SK-N-SH (cell line): ENCODE measurements around the gene RNF121. TPM values are rescaled to one million over a fixed set of nuclear protein-coding genes. Genes with fewer than 3 reads are reported as not detected.
A peak's percentile ranks its signal among the peaks of the same experiment; 100 is the strongest.

ENCODE experiments used
- CTCF ChIA-PET: fragments of 300-600, 350-600 bp; formaldehyde crosslinking; extraction: SDS; loops from one replicate; lab custom pipeline; 2021; lab: Yijun Ruan, JAX
- POLR2A ChIA-PET: fragments of 350-600 bp; sonication (Branson Sonifier 250); formaldehyde crosslinking; extraction: SDS; loops from one replicate; lab custom pipeline; 2020; ENCODE audit warnings: antibody characterized with exemption, inconsistent platforms; lab: Yijun Ruan, JAX
- DNase-seq: peaks from one replicate; pipeline ENCODE4 v3.0.0; 2012
- H2AFZ ChIP-seq: fragments of 200-600 bp; sonication (generic); 2 replicates; pipeline ENCODE4 v1.8.1; 2016; ENCODE audit warnings: antibody characterized with exemption, mild to moderate bottlenecking, low read depth
- H3F3A ChIP-seq: fragments of 200-600 bp; sonication (generic); replicated peaks from 2 replicates; pipeline ENCODE3; 2016; ENCODE audit warnings: antibody characterized with exemption, mild to moderate bottlenecking; ENCODE audit not compliant: insufficient read depth
- H3K27ac ChIP-seq, 2 experiments: fragments of 200-500 bp in 1 of 2; fragments of 200-600 bp in 1 of 2; sonication (Bioruptor generic) in 1 of 2; sonication (generic), shearing (Covaris generic) in 1 of 2; 2 replicates each; pipeline versions ENCODE4 v1.5.1 to v1.6.1; 2014 to 2016; ENCODE audit warnings: low read depth in 2 of 2, inconsistent platforms in 1 of 2, low read length in 1 of 2, mild to moderate bottlenecking in 1 of 2, mixed read lengths in 1 of 2
- H3K27me3 ChIP-seq: fragments of 200-600 bp; sonication (generic), shearing (Covaris generic); 2 replicates; pipeline ENCODE4 v1.6.1; 2016; ENCODE audit warnings: mixed run types; ENCODE audit not compliant: insufficient read depth
- H3K36me3 ChIP-seq, 2 experiments: fragments of 200-500 bp in 1 of 2; fragments of 200-600 bp in 1 of 2; sonication (Bioruptor generic) in 1 of 2; sonication (generic) in 1 of 2; replicated peaks in 1 of 2; 2 replicates each; pipeline versions ENCODE3 to v1.5.1; 2014 to 2016; ENCODE audit warnings: low read length in 1 of 2, mild to moderate bottlenecking in 1 of 2; ENCODE audit not compliant: insufficient read depth in 2 of 2, control insufficient read depth in 1 of 2
- H3K4me1 ChIP-seq, 2 experiments: fragments of 200-500 bp in 1 of 2; fragments of 200-600 bp in 1 of 2; sonication (Bioruptor generic) in 1 of 2; sonication (generic), shearing (Covaris generic) in 1 of 2; 2 replicates each; pipeline versions ENCODE4 v1.5.1 to v1.6.1; 2014 to 2016; ENCODE audit warnings: low read depth in 1 of 2, low read length in 1 of 2, mixed run types in 1 of 2; ENCODE audit not compliant: insufficient read depth in 2 of 2, control insufficient read depth in 1 of 2
- H3K4me2 ChIP-seq: fragments of 200-600 bp; sonication (generic), shearing (Covaris generic); 2 replicates; pipeline ENCODE4 v1.6.1; 2017; ENCODE audit warnings: mixed run types
- H3K4me3 ChIP-seq, 2 experiments: fragments of 200-500 bp in 1 of 2; fragments of 200-600 bp in 1 of 2; sonication (Bioruptor generic) in 1 of 2; sonication (generic), shearing (Covaris generic) in 1 of 2; 2 replicates each; pipeline versions ENCODE4 v1.5.1 to v1.8.1; 2014 to 2016; ENCODE audit warnings: low read depth in 2 of 2, inconsistent platforms in 1 of 2, low read length in 1 of 2, mild to moderate bottlenecking in 1 of 2, mixed read lengths in 1 of 2, moderate library complexity in 1 of 2
- H3K79me2 ChIP-seq: fragments of 200-600 bp; sonication (generic); 2 replicates; pipeline ENCODE4 v1.8.1; 2017; ENCODE audit warnings: mild to moderate bottlenecking; ENCODE audit not compliant: insufficient read depth
- H3K9ac ChIP-seq: fragments of 200-600 bp; sonication (generic); 2 replicates; pipeline ENCODE4 v1.6.1; 2017; ENCODE audit warnings: mixed run types
- H3K9me2 ChIP-seq: fragments of 200-600 bp; sonication (generic); 2 replicates; pipeline ENCODE4 v1.6.1; 2017; ENCODE audit warnings: mixed run types
- H3K9me3 ChIP-seq: fragments of 200-600 bp; sonication (generic); 2 replicates; pipeline ENCODE4 v1.6.1; 2017; ENCODE audit warnings: mixed run types, mild to moderate bottlenecking, moderate library complexity
- H4K20me1 ChIP-seq: fragments of 200-600 bp; sonication (generic); 2 replicates; pipeline ENCODE4 v1.6.1; 2017; ENCODE audit warnings: mild to moderate bottlenecking, mixed run types; ENCODE audit not compliant: insufficient read depth
- EP300 ChIP-seq, 2 experiments: IDR thresholded peaks; 2 replicates each; pipeline versions ENCODE4 v1.4.0 to v1.6.1; 2012; ENCODE audit warnings: borderline replicate concordance in 1 of 2, low read depth in 1 of 2, low read length in 1 of 2
- EZH2phosphoT487 ChIP-seq: fragments of 200-600 bp; sonication (generic); IDR thresholded peaks from 2 replicates; pipeline ENCODE4 v1.6.1; 2017; ENCODE audit warnings: low read depth, mixed run types, mild to moderate bottlenecking, antibody characterized with exemption, moderate library complexity, borderline replicate concordance
- FOXJ3 ChIP-seq: sonication (generic); formaldehyde crosslinking; IDR thresholded peaks from 2 replicates; pipeline ENCODE4 v1.5.1; 2020; ENCODE audit warnings: mild to moderate bottlenecking, missing genetic modification reagents
- FOXM1 ChIP-seq: IDR thresholded peaks from 2 replicates; pipeline ENCODE4 v1.4.0; 2012; ENCODE audit warnings: low read depth, mild to moderate bottlenecking
- GABPA ChIP-seq: IDR thresholded peaks from 2 replicates; pipeline ENCODE4 v1.4.0; 2012; ENCODE audit warnings: low read depth, mild to moderate bottlenecking
- JUND ChIP-seq: IDR thresholded peaks from 2 replicates; pipeline ENCODE4 v1.4.0; 2012
- MAX ChIP-seq: IDR thresholded peaks from 2 replicates; pipeline ENCODE4 v1.4.0; 2012; ENCODE audit warnings: low read depth
- MEF2A ChIP-seq: IDR thresholded peaks from 2 replicates; pipeline ENCODE4 v1.4.0; 2012; ENCODE audit warnings: low read depth, borderline replicate concordance
- NFIC ChIP-seq: IDR thresholded peaks from 2 replicates; pipeline ENCODE4 v1.4.0; 2012; ENCODE audit warnings: borderline replicate concordance
- NRF1 ChIP-seq: IDR thresholded peaks from 2 replicates; pipeline ENCODE4 v1.6.1; 2012; ENCODE audit warnings: low read depth, mild to moderate bottlenecking, low read length
- PBX3 ChIP-seq: IDR thresholded peaks from 2 replicates; pipeline ENCODE4; 2012
- POLR2AphosphoS5 ChIP-seq: IDR thresholded peaks from 2 replicates; pipeline ENCODE4 v1.6.1; 2012; ENCODE audit warnings: low read depth, low read length
- RAD21 ChIP-seq: IDR thresholded peaks from 2 replicates; pipeline ENCODE4 v1.6.1; 2012; ENCODE audit warnings: mild to moderate bottlenecking, low read length
- RCOR1 ChIP-seq: fragments of 150-350 bp; IDR thresholded peaks from 2 replicates; pipeline ENCODE4 v1.6.1; 2017; ENCODE audit warnings: antibody characterized with exemption, low read length
- RXRA ChIP-seq: IDR thresholded peaks from 2 replicates; pipeline ENCODE4 v1.4.0; 2012; ENCODE audit warnings: low read depth, mild to moderate bottlenecking, borderline replicate concordance
- SIN3A ChIP-seq: IDR thresholded peaks from 2 replicates; pipeline ENCODE4 v1.6.1; 2012; ENCODE audit warnings: low read depth, mild to moderate bottlenecking, low read length, moderate library complexity, borderline replicate concordance
- SMC3 ChIP-seq: IDR thresholded peaks from 2 replicates; pipeline ENCODE4 v1.6.1; 2012; ENCODE audit warnings: low read depth, low read length, improper control_type of control experiment
- TEAD4 ChIP-seq: IDR thresholded peaks from 2 replicates; pipeline ENCODE4 v1.4.0; 2012; ENCODE audit warnings: mild to moderate bottlenecking, borderline replicate concordance; ENCODE audit not compliant: insufficient read depth
- USF1 ChIP-seq: IDR thresholded peaks from 2 replicates; pipeline ENCODE4 v1.4.0; 2012; ENCODE audit warnings: low read depth, borderline replicate concordance
- YY1 ChIP-seq: IDR thresholded peaks from 2 replicates; pipeline ENCODE4 v1.4.0; 2012; ENCODE audit warnings: low read depth, mild to moderate bottlenecking
- WGBS: methylation state at CpG from one replicate; pipeline ENCODE4 v1.1.6; 2017; ENCODE audit warnings: low lambda C conversion rate; 5-methylcytosine and 5-hydroxymethylcytosine counted together
- polyA plus RNA-seq, 3 experiments: library from polyadenylated mRNA; depleted of rRNA; stranded (reverse); fragments of >200 nt; gene quantifications; 2 replicates each; pipeline ENCODE4 v1.2.3, GENCODE V29; 2012
- TF ChIP-seq, protein P1 (sequence below): IDR thresholded peaks from 2 replicates; pipeline ENCODE4 v1.4.0; 2012; ENCODE audit warnings: low read depth, borderline replicate concordance

Gene RNF121
- polyA plus RNA-seq, 1 of the 3 experiments (the other 2 are of a cell fraction): 49.5 TPM

- Histone ChIP-seq H4K20me1 (peaks cover 62% of the 10 kb centered on the region), H3K4me1 (no peaks in the 10 kb centered on the region; a peak in 1 of 4 replicates), H3K4me3 (no peak overlapping the region), H3K9me2 (no peaks in the 10 kb centered on the region), H3K9ac (no peak overlapping the region), H3K27me3 (no peaks in the 10 kb centered on the region), H3K79me2 (peaks cover 2% of the 10 kb centered on the region; the same call in 1 of the 2 replicates), H3K9me3 (no peaks in the 10 kb centered on the region), H3K36me3 (peaks cover 46 to 99% of the 10 kb centered on the region in 2 experiments), H2AFZ (no peak overlapping the region), H3F3A (peaks cover 39% of the 10 kb centered on the region), H3K4me2 (no peak overlapping the region), H3K27ac (no peak overlapping the region; a peak in 1 of 4 replicates)
- ChIA-PET CTCF (interaction anchor here (0.6 to 2.4 kb wide), 3 partner anchors 13 to 31 kb away, joined by 3 to 16 read pairs (median 15); no protein-coding TSS in a partner anchor), POLR2A (interaction anchor here (1.7 kb wide), 1 partner anchor 8 kb away, joined by 4 read pairs; no protein-coding TSS in a partner anchor)
- DNase-seq: no peak
- WGBS: 100% methylated on average over 1 of the region's 6 CpGs
- TF ChIP-seq NFIC (no peak), RAD21 (no peak), POLR2AphosphoS5 (no peak), EZH2phosphoT487 (no peak), RXRA (no peak), NRF1 (no peak), SMC3 (no peak)
- TF ChIP-seq, protein P1, sequence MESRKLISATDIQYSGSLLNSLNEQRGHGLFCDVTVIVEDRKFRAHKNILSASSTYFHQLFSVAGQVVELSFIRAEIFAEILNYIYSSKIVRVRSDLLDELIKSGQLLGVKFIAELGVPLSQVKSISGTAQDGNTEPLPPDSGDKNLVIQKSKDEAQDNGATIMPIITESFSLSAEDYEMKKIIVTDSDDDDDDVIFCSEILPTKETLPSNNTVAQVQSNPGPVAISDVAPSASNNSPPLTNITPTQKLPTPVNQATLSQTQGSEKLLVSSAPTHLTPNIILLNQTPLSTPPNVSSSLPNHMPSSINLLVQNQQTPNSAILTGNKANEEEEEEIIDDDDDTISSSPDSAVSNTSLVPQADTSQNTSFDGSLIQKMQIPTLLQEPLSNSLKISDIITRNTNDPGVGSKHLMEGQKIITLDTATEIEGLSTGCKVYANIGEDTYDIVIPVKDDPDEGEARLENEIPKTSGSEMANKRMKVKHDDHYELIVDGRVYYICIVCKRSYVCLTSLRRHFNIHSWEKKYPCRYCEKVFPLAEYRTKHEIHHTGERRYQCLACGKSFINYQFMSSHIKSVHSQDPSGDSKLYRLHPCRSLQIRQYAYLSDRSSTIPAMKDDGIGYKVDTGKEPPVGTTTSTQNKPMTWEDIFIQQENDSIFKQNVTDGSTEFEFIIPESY: no peak
Observed at GRCh38 chr11:72009156-72009555, 80.3 kb downstream of the RNF121 start.

DNA sequence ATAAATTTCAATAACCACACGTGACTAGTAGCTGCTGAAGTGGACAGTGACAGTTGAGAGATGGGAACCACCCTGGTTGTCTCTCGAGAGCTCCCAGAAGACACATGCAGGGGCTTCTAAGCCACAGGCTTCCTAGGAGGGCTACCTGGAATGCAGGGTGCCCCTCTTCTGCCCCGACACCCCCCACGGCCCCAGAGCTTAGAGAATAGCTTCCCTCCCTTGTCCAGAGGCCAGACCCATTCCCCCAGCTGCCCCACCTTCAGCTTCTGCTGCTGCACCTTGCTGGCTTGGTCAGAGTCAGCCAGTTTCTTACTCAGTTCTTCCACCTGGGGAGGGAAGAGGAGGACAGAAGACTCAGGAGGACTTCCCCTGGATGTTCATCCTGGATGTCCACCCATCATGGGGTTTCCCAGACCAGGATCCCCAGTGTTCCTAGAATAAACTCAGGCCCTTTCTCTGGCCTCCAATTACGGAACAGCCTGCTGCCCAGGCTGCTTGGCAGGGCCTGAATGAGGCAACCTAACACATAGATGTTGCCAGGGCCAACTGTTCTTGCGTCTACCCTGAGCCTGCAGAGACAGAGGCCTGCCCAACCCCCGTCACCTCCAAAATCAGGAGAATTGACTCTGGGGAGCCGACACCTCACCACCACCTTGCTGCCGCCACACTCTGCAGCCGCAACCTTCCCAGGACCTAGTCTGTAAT, 81.8 kb downstream of the RNF121 start:
- peaks cover 28% of the 10 kb centered on the region for H3F3A ChIP-seq
- ChIA-PET CTCF (interaction anchor here (0.7 to 2.0 kb wide), 4 partner anchors 11 to 133 kb away, joined by 3 to 15 read pairs (median 4); no protein-coding TSS in a partner anchor), POLR2A (no interaction called here)
- no peaks in the 10 kb centered on the region for H3K9me3 ChIP-seq
- H2AFZ ChIP-seq: no peak overlapping the region
- no peaks in the 10 kb centered on the region for H3K27me3 ChIP-seq
- no peaks in the 10 kb centered on the region; a peak in 1 of 4 replicates for H3K4me1 ChIP-seq
- no peak for DNase-seq
- no peak overlapping the region for H3K4me2 ChIP-seq
- H3K79me2 ChIP-seq: peaks cover 2% of the 10 kb centered on the region; the same call in 1 of the 2 replicates
- H3K9me2 ChIP-seq: no peaks in the 10 kb centered on the region
- H3K27ac ChIP-seq: peak overlapping the region in 1 of 2 experiments; percentile 14; a peak in 1 of 4 replicates
- TF ChIP-seq GABPA (no peak), FOXJ3 (CRISPR knock-in tag) (no peak), TEAD4 (no peak), RCOR1 (no peak), SIN3A (no peak), NFIC (no peak), MAX (no peak), EP300 (IDR thresholded peaks at IDR 0.05; ENCODE audit: borderline replicate concordance in 1 of 2, low read depth in 1 of 2, low read length in 1 of 2) (no peak), FOXM1 (no peak), EZH2phosphoT487 (no peak), USF1 (no peak), JUND (no peak), PBX3 (no peak), YY1 (no peak), MEF2A (no peak)
- no peak overlapping the region for H3K9ac ChIP-seq
- no peak overlapping the region for H3K4me3 ChIP-seq
- H3K36me3 ChIP-seq: peaks cover 44 to 99% of the 10 kb centered on the region in 2 experiments
- 94% methylated on average over 10 of the region's 10 CpGs for WGBS
- peaks cover 56% of the 10 kb centered on the region for H4K20me1 ChIP-seq
